Naive thymus-derived CD8-positive, alpha-beta T cell (primary cell): Measurements from ENCODE around the gene DCST1. TPM values are rescaled to one million over a fixed set of nuclear protein-coding genes. Genes with fewer than 3 reads are reported as not detected.

Experiments
- ATAC-seq, 2 donors: fragments of 150-1000 bp; cut with Tn5 transposase in 1 of 2; sonication (Bioruptor Pico), chemical (Tn5 transposase) in 1 of 2; 1 replicate in 1 of 2; 2 replicates in 1 of 2; pipeline ENCODE4 v1.10.0; 2021; ENCODE audit warnings: mild to moderate bottlenecking in 2 of 2, moderate library complexity in 2 of 2
- POLR2A ChIA-PET: fragments of 350-600 bp; sonication (Branson Sonifier 250); formaldehyde crosslinking; loops from one replicate; lab custom pipeline; 2021; ENCODE audit warnings: antibody characterized with exemption; lab: Charles Lee
- DNase-seq, 10 donors: peaks; one replicate each; pipeline versions ENCODE4 v3.0.0 to v3.0.0-alpha.2; 2020 to 2022
- H3K27ac Mint-ChIP-seq, 10 donors: one replicate each; pipeline ENCODE4 v1.8.0; 2020 to 2022; ENCODE audit warnings: mild to moderate bottlenecking in 10 of 10, mixed read lengths in 10 of 10, moderate library complexity in 4 of 10, inconsistent platforms in 1 of 10
- H3K27me3 Mint-ChIP-seq, 5 donors: one replicate each; pipeline ENCODE4 v1.8.0; 2021 to 2022; ENCODE audit warnings: mixed read lengths in 5 of 5
- H3K36me3 Mint-ChIP-seq, 3 donors: one replicate each; pipeline ENCODE4 v1.8.0; 2020 to 2022; ENCODE audit warnings: mixed read lengths in 3 of 3, mild to moderate bottlenecking in 2 of 3, inconsistent platforms in 1 of 3
- H3K4me1 Mint-ChIP-seq, 4 donors: one replicate each; pipeline ENCODE4 v1.8.0; 2021 to 2022; ENCODE audit warnings: mixed read lengths in 4 of 4
- H3K4me3 Mint-ChIP-seq, 10 donors: one replicate each; pipeline ENCODE4 v1.8.0; 2020 to 2022; ENCODE audit warnings: mild to moderate bottlenecking in 10 of 10, mixed read lengths in 10 of 10, moderate library complexity in 6 of 10, inconsistent platforms in 1 of 10
- H3K9me3 Mint-ChIP-seq, 9 donors: one replicate each; pipeline ENCODE4 v1.8.0; 2020 to 2022; ENCODE audit warnings: mixed read lengths in 9 of 9, mild to moderate bottlenecking in 3 of 9, inconsistent platforms in 1 of 9, moderate library complexity in 1 of 9
- polyA plus RNA-seq, 3 donors: library from polyadenylated mRNA; unstranded; fragments of 300-500 nt; fragmentation: Illumina TruSeq; gene quantifications; one replicate each; pipeline ENCODE4 v1.2.3, GENCODE V29; 2021
- total RNA-seq, 8 experiments: library from RNA in 2 of 8; stranded (reverse) in 2 of 8; gene quantifications; one replicate each; pipeline ENCODE4 v1.2.3 and lab custom pipeline; 2021 to 2026

Gene DCST1
- total and polyA plus RNA-seq, 5 experiments from 2014 or later = not detected

DNA sequence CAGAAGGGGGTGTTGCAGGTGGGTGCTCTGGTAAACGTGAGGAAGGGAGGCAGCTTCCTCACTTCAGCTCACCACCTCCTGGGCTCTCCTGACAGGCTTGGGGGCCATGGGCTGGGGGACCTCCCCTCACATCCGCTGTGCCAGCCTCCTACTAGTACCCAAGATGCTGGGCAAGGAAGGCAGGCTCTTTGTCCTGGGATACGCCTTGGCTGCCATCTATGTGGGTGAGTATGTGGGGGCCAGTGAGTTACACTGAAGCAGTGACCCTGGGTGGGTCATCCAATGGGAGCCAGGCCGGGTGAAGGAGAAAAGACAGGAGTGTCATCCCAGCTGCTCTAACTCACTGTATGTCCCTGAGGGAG, 5.7 kb downstream of the DCST1 start:
- ATAC-seq (no peak), DNase-seq (no peak)
- Mint-ChIP-seq H3K4me1 (peaks cover 0 to 2% (median 0%) of the 10 kb centered on the region in 4 donors), H3K27ac (no peak overlapping the region), H3K36me3 (no peaks in the 10 kb centered on the region), H3K9me3 (no peaks in the 10 kb centered on the region), H3K4me3 (no peak overlapping the region), H3K27me3 (peaks cover 1 to 19% (median 5%) of the 10 kb centered on the region in 5 donors)
- POLR2A ChIA-PET = no interaction called here

DNA sequence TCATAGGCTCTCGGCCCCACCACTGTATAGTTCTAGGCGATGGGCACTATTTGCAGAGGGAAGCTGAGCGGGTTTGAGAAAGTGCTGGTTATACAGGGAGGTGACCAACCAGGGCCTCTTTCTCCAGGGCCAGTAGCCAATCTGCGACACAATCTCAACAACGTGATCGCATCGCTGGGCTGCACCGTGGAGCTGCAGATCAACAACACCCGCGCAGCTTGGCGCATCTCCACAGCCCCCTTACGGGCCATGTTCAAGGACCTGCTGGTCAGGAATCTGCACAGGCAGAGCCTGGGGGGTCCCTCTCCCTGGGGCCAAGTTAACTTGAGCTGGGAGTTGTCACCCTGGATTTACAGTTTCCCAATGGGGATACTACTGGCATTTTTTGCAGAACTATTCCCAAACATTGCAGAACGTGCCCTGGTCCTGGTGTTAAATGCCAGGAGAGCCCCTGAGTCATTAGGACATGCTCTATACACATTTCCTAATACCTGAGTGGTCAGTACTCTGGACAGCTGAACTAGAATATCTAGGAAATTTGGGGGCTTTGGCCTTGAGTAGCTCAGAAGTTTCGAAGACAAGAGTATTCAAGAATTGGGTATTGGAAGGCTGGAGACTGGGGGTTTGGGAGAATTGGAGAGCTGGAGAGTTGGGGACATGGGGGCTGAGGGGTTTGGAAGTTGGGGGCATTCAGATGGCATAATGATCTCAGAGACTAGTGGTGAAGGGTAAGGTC, 6.9 kb downstream of the DCST1 start:
- Mint-ChIP-seq H3K36me3 (no peaks in the 10 kb centered on the region), H3K9me3 (no peaks in the 10 kb centered on the region), H3K27me3 (peaks cover 1 to 19% (median 7%) of the 10 kb centered on the region in 5 donors), H3K4me1 (peaks cover 0 to 9% (median 6%) of the 10 kb centered on the region in 4 donors), H3K4me3 (no peak overlapping the region), H3K27ac (no peak overlapping the region)
- no peak for ATAC-seq
- POLR2A ChIA-PET = interaction anchor here (0.7 kb wide), 1 partner anchor 598 kb away, joined by 7 read pairs; no protein-coding TSS in a partner anchor
- no peak for DNase-seq

DNA sequence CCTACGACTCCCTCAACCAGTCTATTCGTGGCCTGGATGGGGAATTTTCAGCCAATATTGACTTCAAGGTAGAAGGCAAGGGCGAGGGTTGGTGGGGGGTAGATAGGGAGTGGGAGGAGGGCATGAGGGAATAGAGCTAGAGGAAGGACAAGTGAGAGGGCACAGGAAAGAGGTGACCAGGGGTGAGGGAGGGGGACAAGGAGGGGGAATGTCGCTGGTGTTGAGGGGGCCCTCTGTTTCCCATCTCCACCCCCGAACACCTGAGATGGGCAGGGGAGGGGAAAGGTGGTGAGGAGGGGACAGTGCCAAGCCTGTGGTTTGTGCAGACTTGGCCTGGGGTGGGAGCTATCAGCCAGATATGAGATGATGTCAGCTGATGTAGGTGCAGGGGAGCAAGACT, 9.2 kb downstream of the DCST1 start:
- ATAC-seq (no peak), DNase-seq (no peak)
- Mint-ChIP-seq H3K4me3 (no peak overlapping the region), H3K27me3 (peaks cover 1 to 17% (median 7%) of the 10 kb centered on the region in 5 donors), H3K27ac (no peak overlapping the region), H3K36me3 (no peaks in the 10 kb centered on the region), H3K9me3 (no peaks in the 10 kb centered on the region), H3K4me1 (peaks cover 0 to 9% (median 6%) of the 10 kb centered on the region in 4 donors)
- POLR2A ChIA-PET = no interaction called here

DNA sequence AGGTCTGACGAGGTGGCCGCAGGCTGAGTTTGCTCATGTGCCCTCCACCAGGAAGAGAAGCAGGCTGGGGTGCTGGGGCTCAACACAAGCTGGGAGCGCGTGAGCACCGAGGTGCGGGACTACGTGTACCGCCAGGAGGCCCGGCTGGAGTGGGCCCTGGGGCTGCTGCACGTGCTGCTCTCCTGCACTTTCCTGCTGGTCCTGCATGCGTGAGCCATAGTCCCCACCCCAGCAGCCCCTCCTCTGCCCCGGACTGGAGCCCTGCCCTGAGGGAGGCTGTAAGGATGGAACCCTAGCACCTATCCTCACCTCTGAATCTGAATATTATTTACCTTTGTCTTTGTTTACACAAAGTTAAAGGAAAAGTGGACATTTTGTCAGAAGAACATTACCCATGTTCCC, 9.7 kb downstream of the DCST1 start:
- peaks cover 0 to 9% (median 6%) of the 10 kb centered on the region in 4 donors for H3K4me1 Mint-ChIP-seq
- ATAC-seq (no peak), DNase-seq (no peak)
- H3K27me3 Mint-ChIP-seq = peaks cover 1 to 11% (median 7%) of the 10 kb centered on the region in 5 donors
- no peaks in the 10 kb centered on the region for H3K36me3 Mint-ChIP-seq
- H3K9me3 Mint-ChIP-seq = no peaks in the 10 kb centered on the region
- POLR2A ChIA-PET = interaction anchor here (4.0 kb wide), 1 partner anchor 18 kb away, joined by 22 read pairs; no protein-coding TSS in a partner anchor
- no peak overlapping the region for H3K4me3 Mint-ChIP-seq
- H3K27ac Mint-ChIP-seq = no peak overlapping the region

DNA sequence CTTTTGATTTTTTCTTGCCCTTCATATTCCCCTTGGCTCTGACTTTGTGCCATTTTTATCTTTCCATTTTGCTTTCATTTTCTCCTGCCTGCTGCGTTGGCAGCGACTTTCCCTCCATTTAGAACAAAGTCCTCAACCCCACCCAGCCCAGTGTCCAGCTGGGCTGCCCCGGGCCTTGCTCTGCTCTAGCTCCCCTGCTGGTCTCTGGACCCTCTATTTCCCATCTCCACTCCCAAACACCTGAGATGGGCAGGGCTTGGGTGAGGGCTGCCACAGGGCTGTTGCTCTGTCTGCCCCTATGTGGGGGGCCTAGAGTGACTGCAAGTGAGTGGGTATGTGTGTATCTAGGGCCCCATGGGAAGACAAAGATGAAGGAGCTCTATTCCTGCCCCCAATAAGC, 10.2 kb downstream of the DCST1 start:
- DNase-seq = no peak
- ATAC-seq = no peak
- H3K4me3 Mint-ChIP-seq = no peak overlapping the region
- peaks cover 1 to 7% (median 6%) of the 10 kb centered on the region in 5 donors for H3K27me3 Mint-ChIP-seq
- POLR2A ChIA-PET = interaction anchor here (2.5 to 4.0 kb wide), 2 partner anchors 17 to 41 kb away, joined by 10 to 22 read pairs; no protein-coding TSS in a partner anchor
- H3K9me3 Mint-ChIP-seq = no peaks in the 10 kb centered on the region
- H3K36me3 Mint-ChIP-seq = no peaks in the 10 kb centered on the region
- peaks cover 0 to 9% (median 6%) of the 10 kb centered on the region in 4 donors for H3K4me1 Mint-ChIP-seq
- no peak overlapping the region for H3K27ac Mint-ChIP-seq

DNA sequence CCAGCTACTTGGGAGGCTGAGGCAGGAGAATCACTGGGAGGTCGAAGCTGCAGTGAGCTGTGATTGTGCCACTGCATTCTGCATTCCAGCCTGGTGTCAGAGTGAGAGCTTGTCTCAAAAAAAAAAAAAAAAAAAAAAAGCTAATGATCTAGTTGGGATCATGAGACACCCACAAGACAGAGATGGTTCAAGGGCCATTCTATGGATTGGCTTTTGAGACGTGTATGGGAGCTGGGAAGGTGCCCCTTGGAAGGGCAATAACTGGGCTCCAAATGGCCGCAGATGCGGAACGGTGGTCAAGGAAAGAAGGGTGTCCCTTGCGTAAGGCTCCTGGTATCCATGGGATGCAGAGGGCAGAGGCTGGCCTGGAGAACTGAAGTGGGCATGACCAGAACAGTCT, 10.7 kb downstream of the DCST1 start:
- H3K4me3 Mint-ChIP-seq = no peak overlapping the region
- peaks cover 0 to 9% (median 6%) of the 10 kb centered on the region in 4 donors for H3K4me1 Mint-ChIP-seq
- peaks cover under 1 to 3% (median 2%) of the 10 kb centered on the region in 5 donors for H3K27me3 Mint-ChIP-seq
- no peaks in the 10 kb centered on the region for H3K9me3 Mint-ChIP-seq
- POLR2A ChIA-PET = interaction anchor here (2.5 to 4.0 kb wide), 2 partner anchors 17 to 41 kb away, joined by 10 to 22 read pairs; no protein-coding TSS in a partner anchor
- H3K36me3 Mint-ChIP-seq = no peaks in the 10 kb centered on the region
- DNase-seq (no peak), ATAC-seq (no peak)
- H3K27ac Mint-ChIP-seq = peak overlapping the region in 1 of 10 donors; percentile 48

DNA sequence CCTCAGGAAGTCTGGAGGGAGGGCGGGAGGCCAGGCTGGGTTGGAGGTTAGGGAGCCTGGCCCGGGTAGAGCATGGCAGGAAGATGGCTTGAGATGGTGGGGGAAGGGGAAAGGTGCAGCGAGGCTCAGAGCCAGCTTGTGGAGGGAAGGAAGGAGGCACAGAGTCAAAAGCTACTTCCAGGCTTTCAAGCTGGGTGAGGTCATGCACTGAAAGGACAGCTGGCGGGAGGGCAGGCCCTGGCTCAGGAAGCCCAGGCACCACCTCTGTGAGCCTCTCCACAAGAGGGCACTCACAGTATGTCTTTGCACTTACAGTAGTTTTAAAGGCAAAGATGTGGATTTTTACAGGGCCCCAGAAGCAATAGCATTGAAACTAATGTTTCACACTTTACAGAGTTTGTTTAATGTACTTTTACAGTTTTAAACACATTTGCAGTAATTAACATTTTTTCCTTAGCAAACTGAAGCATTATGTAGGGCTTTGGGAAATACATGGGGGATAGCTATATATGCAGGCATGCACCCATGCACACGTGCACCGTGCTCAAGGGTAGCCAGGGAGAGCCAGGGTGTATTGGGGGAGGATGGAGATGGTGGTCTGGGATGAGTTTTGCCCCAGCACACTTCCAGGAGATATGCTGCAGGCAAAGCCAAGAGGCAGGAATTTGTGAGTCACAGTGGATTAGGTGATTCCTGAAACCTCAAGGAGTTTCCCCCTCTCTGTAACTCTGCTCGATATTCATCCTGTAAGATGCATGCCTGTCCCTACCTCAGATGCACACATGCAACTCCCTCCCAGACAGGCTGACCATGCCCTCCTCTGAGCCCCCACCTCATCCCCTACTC, 11.4 kb downstream of the DCST1 start:
- Mint-ChIP-seq H3K4me3 (no peak overlapping the region), H3K36me3 (no peaks in the 10 kb centered on the region), H3K27ac (peak overlapping the region in 1 of 10 donors; percentile 17), H3K9me3 (no peaks in the 10 kb centered on the region), H3K4me1 (peaks cover 3 to 11% (median 7%) of the 10 kb centered on the region in 4 donors), H3K27me3 (peaks cover 0 to 2% (median 2%) of the 10 kb centered on the region in 5 donors)
- POLR2A ChIA-PET = interaction anchor here (0.5 to 4.0 kb wide), 5 partner anchors 16 to 1316 kb away, joined by 3 to 22 read pairs (median 4); partner anchors contain the start of gene EFNA3
- DNase-seq = peak in 9 of 10 donors; percentile 40 to 82 (median 59)
- peak; percentile 95 to 99 for ATAC-seq

DNA sequence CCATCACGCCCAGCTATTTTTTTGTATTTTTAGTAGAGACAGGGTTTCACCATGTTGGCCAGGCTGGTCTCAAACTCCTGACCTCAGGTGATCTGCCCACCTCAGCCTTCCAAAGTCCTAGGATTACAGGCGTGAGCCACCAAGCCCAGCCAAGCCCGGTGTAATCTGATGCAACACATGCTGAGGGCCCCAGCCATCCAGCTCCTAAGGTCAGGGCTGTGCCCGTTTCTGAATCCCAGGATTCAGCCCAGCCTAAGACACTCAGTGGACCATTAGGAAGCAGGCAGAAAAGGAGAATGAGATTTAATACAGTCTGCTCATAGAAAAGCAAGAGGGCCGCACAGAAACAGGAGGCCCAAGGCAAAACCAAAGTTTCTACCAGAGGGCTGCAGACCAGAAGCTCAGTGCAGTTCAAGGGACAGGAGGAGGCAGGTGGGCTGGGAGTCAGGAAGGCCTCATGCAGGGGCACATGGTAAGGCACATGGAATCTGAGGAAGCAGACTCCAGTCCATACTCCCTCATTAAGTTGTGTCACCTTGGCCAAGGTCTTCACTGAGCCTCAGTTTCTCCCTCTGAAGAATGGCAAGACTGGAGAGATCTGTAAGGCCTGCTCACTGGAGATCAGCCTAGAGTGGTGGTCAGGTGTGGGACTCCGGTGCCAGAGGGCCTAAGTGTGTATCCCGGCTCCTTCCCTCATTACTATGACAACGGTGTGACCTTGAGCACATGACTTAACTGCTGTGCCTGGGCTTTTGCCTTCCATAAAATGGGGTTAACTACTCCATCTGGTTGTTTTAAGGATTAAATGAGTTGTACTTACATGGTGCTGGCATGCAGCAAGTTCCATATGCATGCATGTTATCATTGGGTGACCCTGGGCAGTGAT, 15.1 kb downstream of the DCST1 start:
- ATAC-seq = no peak
- POLR2A ChIA-PET = interaction anchor here (1.3 to 1.4 kb wide), 2 partner anchors 13 to 15 kb away, joined by 3 read pairs; no protein-coding TSS in a partner anchor
- no peak for DNase-seq
- Mint-ChIP-seq H3K27ac (no peak overlapping the region), H3K36me3 (no peaks in the 10 kb centered on the region), H3K9me3 (no peaks in the 10 kb centered on the region), H3K27me3 (peaks cover 0 to 2% (median under 1%) of the 10 kb centered on the region in 5 donors), H3K4me3 (peak overlapping the region in 4 of 10 donors; percentile 14 to 87 (median 66)), H3K4me1 (peaks cover 15 to 36% (median 26%) of the 10 kb centered on the region in 4 donors)

DNA sequence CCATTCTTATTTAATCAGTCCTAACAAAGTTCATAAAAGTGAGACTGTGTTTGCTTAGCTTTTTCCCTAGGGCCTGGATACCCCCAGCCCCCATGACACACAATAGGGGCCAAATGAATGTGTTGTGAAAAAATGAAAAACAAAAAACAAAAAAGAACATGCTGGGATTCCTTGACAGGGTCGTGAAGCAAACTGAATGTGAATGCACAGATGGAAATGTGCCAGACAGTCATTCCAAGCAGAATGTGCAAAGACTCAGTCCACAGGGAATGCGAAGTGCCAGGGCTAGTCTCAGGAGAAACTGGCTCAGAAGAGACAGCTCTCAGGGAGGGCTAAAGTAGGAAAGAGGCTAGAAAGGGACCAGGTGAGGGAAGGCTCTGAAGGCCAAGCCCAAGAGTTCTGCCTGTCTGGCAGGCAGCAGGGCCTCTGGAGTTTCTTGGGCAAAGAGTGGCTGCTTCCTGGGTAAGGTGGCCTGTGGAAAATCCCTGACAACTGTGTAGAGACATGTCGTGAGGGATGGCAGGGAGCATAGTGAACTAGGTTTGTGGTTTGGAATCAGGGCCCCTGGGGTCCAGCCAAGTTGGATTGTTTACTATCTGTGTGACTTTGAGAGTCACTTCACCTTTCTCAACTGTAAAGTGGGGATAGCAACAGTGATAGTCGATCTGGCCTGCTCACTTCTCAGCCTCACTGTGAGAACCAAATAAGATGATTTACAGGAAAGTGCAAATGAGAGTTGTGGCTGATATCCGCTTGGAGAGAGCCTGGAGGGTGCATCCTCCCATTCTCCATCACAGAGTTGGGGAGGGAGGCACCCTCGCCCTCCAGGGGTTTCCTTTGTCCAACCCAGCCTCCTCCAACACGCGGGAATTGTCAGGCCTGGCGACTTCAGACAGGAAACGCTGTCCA, 16.3 kb downstream of the DCST1 start:
- Mint-ChIP-seq H3K4me1 (peaks cover 11 to 30% (median 24%) of the 10 kb centered on the region in 4 donors), H3K27ac (peak overlapping the region in 6 of 10 donors; percentile 9 to 86 (median 37)), H3K4me3 (peak overlapping the region; percentile 79 to 91 (median 86)), H3K36me3 (no peaks in the 10 kb centered on the region), H3K9me3 (no peaks in the 10 kb centered on the region), H3K27me3 (peaks cover 0 to 2% (median 0%) of the 10 kb centered on the region in 5 donors)
- ATAC-seq (no peak), DNase-seq (no peak)
- POLR2A ChIA-PET = interaction anchor here (1.3 to 2.7 kb wide), 3 partner anchors 11 to 35 kb away, joined by 5 to 15 read pairs (median 11); no protein-coding TSS in a partner anchor

DNA sequence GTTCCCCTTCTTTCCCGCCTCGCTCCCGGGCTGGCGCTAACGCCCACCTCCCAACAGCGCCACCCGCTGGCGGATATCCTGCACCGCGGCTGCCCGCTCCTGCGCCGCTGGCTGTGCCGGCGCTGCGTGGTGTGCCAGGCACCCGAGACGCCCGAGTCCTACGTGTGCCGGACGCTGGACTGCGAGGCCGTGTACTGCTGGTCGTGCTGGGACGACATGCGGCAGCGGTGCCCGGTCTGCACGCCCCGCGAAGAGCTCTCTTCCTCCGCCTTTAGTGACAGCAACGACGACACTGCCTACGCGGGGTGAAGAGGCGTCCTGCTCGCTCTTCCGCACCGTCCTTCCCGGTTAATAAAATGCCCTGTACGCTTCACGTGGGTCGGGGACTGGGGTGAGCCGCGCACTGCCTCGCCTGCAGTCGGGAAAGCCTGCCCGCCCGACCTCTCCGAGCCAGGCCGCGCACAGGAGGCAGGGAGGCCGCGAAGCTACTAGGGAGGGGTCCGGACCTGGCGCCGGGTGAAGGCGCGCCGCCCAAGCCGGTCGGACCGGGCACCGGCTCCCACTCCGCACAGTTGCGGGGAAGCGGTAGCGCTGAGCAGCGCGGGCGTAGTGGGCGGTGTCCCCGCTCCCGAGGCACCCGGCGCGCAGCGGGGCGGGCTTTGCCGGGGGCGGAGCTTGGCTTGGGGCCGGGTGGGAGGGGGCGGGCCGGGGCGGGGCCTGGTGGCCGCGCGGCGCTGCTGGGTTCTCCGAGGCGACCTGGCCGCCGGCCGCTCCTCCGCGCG, 17.1 kb downstream of the DCST1 start, which contains the start of gene ADAM15:
Gene ADAM15 (plus strand): TSS at position 757 of the 782 bp plus-strand sequence. CDS start 71 bp downstream, outside the sequence.
- POLR2A ChIA-PET = interaction anchor here (0.5 to 2.7 kb wide), 12 partner anchors 10 to 114 kb away, joined by 3 to 15 read pairs (median 5); partner anchors contain the start of genes EFNA3, PBXIP1 and PYGO2
- peak; percentile 79 to 85 for ATAC-seq
- Mint-ChIP-seq H3K4me1 (peaks cover 9 to 27% (median 22%) of the 10 kb centered on the region in 4 donors), H3K4me3 (peak within 1 kb of the TSS; percentile 79 to 91 (median 86)), H3K27me3 (peaks cover 0 to 2% (median 0%) of the 10 kb centered on the region in 5 donors), H3K27ac (peak within 1 kb of the TSS; percentile 23 to 86 (median 64)), H3K36me3 (no peaks in the 10 kb centered on the region), H3K9me3 (no peaks in the 10 kb centered on the region)
- peak; percentile 58 to 83 (median 72) for DNase-seq
